Brain microvascular endothelial cell (primary cell): ENCODE data around the gene NDC1.
"Not testable (repeated sequence)": the region's sequence is repeated elsewhere in the genome, so short reads cannot be mapped to it uniquely, and the experiment has no call there.

Source experiments
- DNase-seq: peaks from one replicate; pipeline ENCODE4 v3.0.0-alpha.2; 2020
- H3K27ac ChIP-seq: fragments of 250-450 bp; sonication (Bioruptor Pico); 2 replicates; pipeline ENCODE4 v1.5.1; 2020; ENCODE audit warnings: mild to moderate bottlenecking, moderate library complexity
- H3K27me3 ChIP-seq: fragments of 250-450 bp; sonication (Bioruptor Pico); replicated peaks from 2 replicates; pipeline ENCODE4 v1.5.1; 2020; ENCODE audit warnings: mild to moderate bottlenecking
- H3K36me3 ChIP-seq: fragments of 250-450 bp; sonication (Bioruptor Pico); replicated peaks from 2 replicates; pipeline ENCODE4 v1.5.1; 2020; ENCODE audit warnings: mild to moderate bottlenecking
- H3K4me3 ChIP-seq: 2 replicates; pipeline ENCODE4 v1.5.1; 2011; ENCODE audit warnings: low read depth, mild to moderate bottlenecking, control low read depth, low read length, moderate library complexity
- in situ Hi-C: cut with HindIII; loops from 2 replicates; pipeline ENCODE4 v1.10.0; 2017; ENCODE audit warnings: low sequenced_read_pairs, low pct_ligation_motif_present
- TF ChIP-seq, protein P1 (sequence below): IDR thresholded peaks from 2 replicates; pipeline ENCODE4 v1.5.1; 2011; ENCODE audit warnings: low read depth, mild to moderate bottlenecking, moderate library complexity, low read length, control low read depth, inconsistent platforms; ENCODE audit errors: missing control alignments

The NDC1 gene

GRCh38 chr1:53819387-53819786, 18.7 kb downstream of the NDC1 start:
- Histone ChIP-seq H3K27ac (no peak overlapping the region), H3K4me3 (no peak overlapping the region), H3K27me3 (no peaks in the 10 kb centered on the region), H3K36me3 (no peaks in the 10 kb centered on the region)
- TF ChIP-seq, protein P1, sequence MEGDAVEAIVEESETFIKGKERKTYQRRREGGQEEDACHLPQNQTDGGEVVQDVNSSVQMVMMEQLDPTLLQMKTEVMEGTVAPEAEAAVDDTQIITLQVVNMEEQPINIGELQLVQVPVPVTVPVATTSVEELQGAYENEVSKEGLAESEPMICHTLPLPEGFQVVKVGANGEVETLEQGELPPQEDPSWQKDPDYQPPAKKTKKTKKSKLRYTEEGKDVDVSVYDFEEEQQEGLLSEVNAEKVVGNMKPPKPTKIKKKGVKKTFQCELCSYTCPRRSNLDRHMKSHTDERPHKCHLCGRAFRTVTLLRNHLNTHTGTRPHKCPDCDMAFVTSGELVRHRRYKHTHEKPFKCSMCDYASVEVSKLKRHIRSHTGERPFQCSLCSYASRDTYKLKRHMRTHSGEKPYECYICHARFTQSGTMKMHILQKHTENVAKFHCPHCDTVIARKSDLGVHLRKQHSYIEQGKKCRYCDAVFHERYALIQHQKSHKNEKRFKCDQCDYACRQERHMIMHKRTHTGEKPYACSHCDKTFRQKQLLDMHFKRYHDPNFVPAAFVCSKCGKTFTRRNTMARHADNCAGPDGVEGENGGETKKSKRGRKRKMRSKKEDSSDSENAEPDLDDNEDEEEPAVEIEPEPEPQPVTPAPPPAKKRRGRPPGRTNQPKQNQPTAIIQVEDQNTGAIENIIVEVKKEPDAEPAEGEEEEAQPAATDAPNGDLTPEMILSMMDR = no peak
- in situ Hi-C loops = no loop called here
- DNase-seq = no peak

GRCh38 chr1:53816584-53816983, 21.5 kb downstream of the NDC1 start:
- H3K36me3 ChIP-seq, DNase-seq, H3K27me3 ChIP-seq, H3K27ac ChIP-seq, in situ Hi-C loops, H3K4me3 ChIP-seq: not testable (repeated sequence)

DNA sequence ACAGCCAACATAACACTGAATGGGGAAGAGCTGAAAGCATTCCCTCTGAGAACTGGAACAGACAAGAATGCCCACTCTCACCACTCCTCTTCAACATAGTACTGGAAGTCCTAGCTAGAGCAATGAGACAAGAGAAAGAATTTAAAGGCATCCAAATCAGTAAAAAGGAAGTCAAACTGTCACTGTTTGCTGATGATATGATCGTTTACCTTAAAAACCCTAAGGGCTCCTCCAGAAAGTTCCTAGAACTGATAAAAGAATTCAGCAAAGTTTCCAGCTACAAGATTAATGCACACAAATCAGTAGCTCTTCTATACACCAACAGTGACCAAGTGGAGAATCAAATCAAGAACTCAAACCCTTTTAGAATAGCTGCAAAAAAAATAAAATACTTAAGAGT, 22.6 kb downstream of the NDC1 start:
- H3K4me3 ChIP-seq, H3K27me3 ChIP-seq, in situ Hi-C loops, DNase-seq, H3K27ac ChIP-seq, H3K36me3 ChIP-seq: not testable (repeated sequence)

DNA sequence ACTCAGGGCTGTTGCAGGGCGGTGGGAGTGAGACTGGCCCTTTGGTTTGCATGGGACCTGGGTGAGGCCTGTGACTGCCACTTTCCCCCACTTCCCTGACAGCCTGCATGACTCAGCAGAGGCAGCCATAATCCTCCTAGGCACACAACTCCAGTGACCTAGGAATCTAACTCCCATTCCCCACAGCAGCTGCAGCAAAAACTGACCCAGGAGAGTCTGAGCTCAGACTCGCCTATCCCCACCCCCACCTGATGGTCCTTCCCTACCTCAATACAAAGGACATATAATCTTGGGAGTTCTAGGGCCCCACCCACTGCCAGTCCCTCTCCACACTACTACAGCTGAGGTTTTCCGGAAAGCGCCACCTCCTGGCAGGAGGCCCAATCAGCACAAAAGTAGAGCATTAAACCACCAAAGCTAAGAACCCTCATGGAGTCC, 26.7 kb downstream of the NDC1 start:
- no peak for DNase-seq

DNA sequence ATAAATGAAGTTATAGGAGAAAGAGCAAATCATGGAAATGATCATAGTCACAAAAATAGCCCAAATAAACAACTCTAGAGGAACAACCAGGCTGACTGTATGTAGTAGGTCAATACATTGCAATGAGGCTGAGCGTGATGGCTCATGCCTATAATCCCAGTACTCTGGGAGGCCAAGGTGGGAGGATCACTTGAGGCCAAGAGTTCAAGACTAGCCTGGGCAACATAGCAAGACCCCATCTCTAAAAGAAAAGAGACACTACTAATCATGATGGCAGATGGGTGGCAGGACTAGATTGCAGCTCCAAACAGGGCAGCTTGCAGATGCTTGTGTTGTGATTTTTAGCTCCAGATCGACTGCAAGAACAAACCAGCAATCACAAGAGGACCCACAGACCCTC, 27.6 kb downstream of the NDC1 start:
- H3K36me3 ChIP-seq = no peaks in the 10 kb centered on the region

More for the DNA sequence above, 26.7 kb downstream of the NDC1 start:
- TF ChIP-seq, protein P1 = peak; percentile 55
- in situ Hi-C loops = no loop called here
- no peak overlapping the region for H3K27ac ChIP-seq
- no peaks in the 10 kb centered on the region for H3K36me3 ChIP-seq
- no peak overlapping the region for H3K4me3 ChIP-seq
- no peaks in the 10 kb centered on the region for H3K27me3 ChIP-seq

GRCh38 chr1:53810007-53810406, 28.1 kb downstream of the NDC1 start:
- H3K36me3 ChIP-seq = no peaks in the 10 kb centered on the region
- in situ Hi-C loops = no loop called here
- no peaks in the 10 kb centered on the region for H3K27me3 ChIP-seq
- no peak overlapping the region for H3K27ac ChIP-seq
- TF ChIP-seq, protein P1 = no peak
- no peak overlapping the region for H3K4me3 ChIP-seq
- no peak for DNase-seq

More for the DNA sequence above, 27.6 kb downstream of the NDC1 start:
- H3K27me3 ChIP-seq = no peaks in the 10 kb centered on the region
- DNase-seq = no peak
- no peak overlapping the region for H3K27ac ChIP-seq
- TF ChIP-seq, protein P1 = no peak
- no peak overlapping the region for H3K4me3 ChIP-seq
- in situ Hi-C loops = no loop called here

DNA sequence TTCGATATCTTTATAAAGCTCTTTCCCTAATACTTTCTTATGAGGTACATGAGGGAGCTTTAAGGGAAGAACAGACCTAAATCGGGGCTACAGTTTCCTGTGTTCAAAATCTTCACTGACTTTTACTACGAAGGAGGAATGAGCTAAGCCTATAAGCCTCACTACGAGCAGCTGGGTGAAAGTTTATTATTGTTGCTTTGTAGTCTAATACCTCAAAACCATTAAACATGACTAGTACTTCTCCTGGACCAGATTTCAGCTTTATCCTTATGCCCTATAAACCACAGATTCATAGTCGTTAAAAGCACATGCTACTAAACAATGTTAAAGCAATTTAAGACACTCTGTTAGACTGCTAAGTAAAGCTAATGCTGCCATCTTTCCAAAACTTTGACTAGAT, 30.2 kb downstream of the NDC1 start:
- no peak overlapping the region for H3K27ac ChIP-seq
- H3K27me3 ChIP-seq = no peaks in the 10 kb centered on the region
- in situ Hi-C loops = no loop called here
- H3K36me3 ChIP-seq = no peaks in the 10 kb centered on the region
- H3K4me3 ChIP-seq = no peak overlapping the region
- DNase-seq = no peak
- TF ChIP-seq, protein P1 = no peak
